ENCODE data around the gene DHRS7B. TPM values are rescaled to one million over a fixed set of nuclear protein-coding genes. Genes with fewer than 3 reads are reported as not detected.

DHRS7B gene
- polyA plus RNA-seq, 1 experiment, result 12.5 TPM

GRCh38 chr17:21161498-21162393 lies 35.0 kb downstream of the DHRS7B start:
- H3K4me3 ChIP-seq (ENCODE audit: low read depth, low read length), result no peak overlapping the region
- H3K9me3 ChIP-seq (ENCODE audit: control insufficient read depth, insufficient read depth, low read length), result no peaks in the 10 kb centered on the region
- DNase-seq (ENCODE audit: low read depth, low spot score), result no peak
- no peak overlapping the region for H3K27ac ChIP-seq (ENCODE audit: low read depth, low read length)
- no peaks in the 10 kb centered on the region for H3K27me3 ChIP-seq (ENCODE audit: control insufficient read depth, insufficient read depth, low read length)
- TF ChIP-seq, protein P1, sequence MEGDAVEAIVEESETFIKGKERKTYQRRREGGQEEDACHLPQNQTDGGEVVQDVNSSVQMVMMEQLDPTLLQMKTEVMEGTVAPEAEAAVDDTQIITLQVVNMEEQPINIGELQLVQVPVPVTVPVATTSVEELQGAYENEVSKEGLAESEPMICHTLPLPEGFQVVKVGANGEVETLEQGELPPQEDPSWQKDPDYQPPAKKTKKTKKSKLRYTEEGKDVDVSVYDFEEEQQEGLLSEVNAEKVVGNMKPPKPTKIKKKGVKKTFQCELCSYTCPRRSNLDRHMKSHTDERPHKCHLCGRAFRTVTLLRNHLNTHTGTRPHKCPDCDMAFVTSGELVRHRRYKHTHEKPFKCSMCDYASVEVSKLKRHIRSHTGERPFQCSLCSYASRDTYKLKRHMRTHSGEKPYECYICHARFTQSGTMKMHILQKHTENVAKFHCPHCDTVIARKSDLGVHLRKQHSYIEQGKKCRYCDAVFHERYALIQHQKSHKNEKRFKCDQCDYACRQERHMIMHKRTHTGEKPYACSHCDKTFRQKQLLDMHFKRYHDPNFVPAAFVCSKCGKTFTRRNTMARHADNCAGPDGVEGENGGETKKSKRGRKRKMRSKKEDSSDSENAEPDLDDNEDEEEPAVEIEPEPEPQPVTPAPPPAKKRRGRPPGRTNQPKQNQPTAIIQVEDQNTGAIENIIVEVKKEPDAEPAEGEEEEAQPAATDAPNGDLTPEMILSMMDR (IDR thresholded peaks at IDR 0.05; ENCODE audit: low read depth, low read length), result no peak
- CTCF ChIA-PET, result interaction anchor here (1.7 kb wide), 1 partner anchor 42 kb away, joined by 7 read pairs; no protein-coding TSS in a partner anchor
- POLR2A ChIA-PET, result no interaction called here

DNA sequence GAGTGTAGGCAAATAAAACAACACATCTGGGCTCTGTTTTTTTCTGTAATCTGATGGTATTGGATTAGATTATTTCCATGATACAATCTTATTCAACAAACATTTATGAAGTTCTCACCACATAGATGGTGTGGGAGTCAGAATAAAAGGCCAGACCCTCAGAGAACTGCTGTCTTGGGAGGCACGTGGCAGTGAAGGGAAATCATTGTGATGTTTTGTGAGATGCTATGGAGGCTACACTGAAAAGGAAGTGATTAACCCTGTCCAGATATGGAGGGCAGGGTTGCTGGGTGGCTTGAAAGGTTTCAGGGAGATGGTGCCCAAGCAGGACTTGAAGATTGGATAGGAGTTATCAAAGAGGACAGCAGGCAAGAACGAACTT lies 35.6 kb downstream of the DHRS7B start:
- CTCF ChIA-PET, result no interaction called here
- Histone ChIP-seq H3K27me3 (ENCODE audit: control insufficient read depth, insufficient read depth, low read length) (no peaks in the 10 kb centered on the region), H3K27ac (ENCODE audit: low read depth, low read length) (peak overlapping the region; percentile 73), H3K4me3 (ENCODE audit: low read depth, low read length) (no peak overlapping the region), H3K9me3 (ENCODE audit: control insufficient read depth, insufficient read depth, low read length) (no peaks in the 10 kb centered on the region)
- TF ChIP-seq, protein P1 (IDR thresholded peaks at IDR 0.05; ENCODE audit: low read depth, low read length), result no peak
- POLR2A ChIA-PET, result no interaction called here
- DNase-seq (ENCODE audit: low read depth, low spot score), result no peak

GRCh38 chr17:21163101-21163500 lies 36.3 kb downstream of the DHRS7B start:
- Histone ChIP-seq H3K9me3 (ENCODE audit: control insufficient read depth, insufficient read depth, low read length) (no peaks in the 10 kb centered on the region), H3K27ac (ENCODE audit: low read depth, low read length) (no peak overlapping the region), H3K27me3 (ENCODE audit: control insufficient read depth, insufficient read depth, low read length) (no peaks in the 10 kb centered on the region), H3K4me3 (ENCODE audit: low read depth, low read length) (no peak overlapping the region)
- no peak for DNase-seq (ENCODE audit: low read depth, low spot score)
- TF ChIP-seq, protein P1 (IDR thresholded peaks at IDR 0.05; ENCODE audit: low read depth, low read length), result 0 out of 2 replicates have a peak, but pooled peaks have one; percentile 2
- ChIA-PET CTCF (interaction anchor here (0.6 to 1.4 kb wide), 4 partner anchors 10 to 77 kb away, joined by 3 to 7 read pairs (median 4); no protein-coding TSS in a partner anchor), POLR2A (no interaction called here)

DNA sequence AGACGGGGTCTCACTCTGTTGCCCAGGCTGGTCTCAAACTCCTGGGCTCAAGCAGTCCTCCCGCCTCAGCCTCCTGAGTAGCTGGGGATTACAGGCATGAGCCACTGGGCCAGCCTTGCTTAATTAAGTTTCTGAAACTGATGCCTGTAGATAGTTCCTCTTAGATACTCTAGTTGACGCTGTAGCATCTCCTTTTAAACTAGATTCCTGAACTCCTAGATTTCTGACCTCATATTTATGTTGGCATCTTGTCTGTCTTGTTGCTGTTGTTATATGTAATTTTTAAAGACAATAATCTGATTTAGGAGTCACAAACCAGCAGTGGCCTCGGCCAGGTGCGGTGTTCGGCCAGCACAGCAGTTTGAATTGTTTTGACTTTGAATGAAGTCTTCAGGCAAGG lies 37.5 kb downstream of the DHRS7B start:
- no peak overlapping the region for H3K4me3 ChIP-seq (ENCODE audit: low read depth, low read length)
- TF ChIP-seq, protein P1 (IDR thresholded peaks at IDR 0.05; ENCODE audit: low read depth, low read length), result no peak
- no peaks in the 10 kb centered on the region for H3K9me3 ChIP-seq (ENCODE audit: control insufficient read depth, insufficient read depth, low read length)
- H3K27me3 ChIP-seq (ENCODE audit: control insufficient read depth, insufficient read depth, low read length), result no peaks in the 10 kb centered on the region
- POLR2A ChIA-PET, result no interaction called here
- H3K27ac ChIP-seq (ENCODE audit: low read depth, low read length), result no peak overlapping the region
- DNase-seq (ENCODE audit: low read depth, low spot score), result no peak
- CTCF ChIA-PET, result interaction anchor here (0.6 to 1.4 kb wide), 3 partner anchors 9 to 98 kb away, joined by 3 to 7 read pairs (median 4); no protein-coding TSS in a partner anchor

DNA sequence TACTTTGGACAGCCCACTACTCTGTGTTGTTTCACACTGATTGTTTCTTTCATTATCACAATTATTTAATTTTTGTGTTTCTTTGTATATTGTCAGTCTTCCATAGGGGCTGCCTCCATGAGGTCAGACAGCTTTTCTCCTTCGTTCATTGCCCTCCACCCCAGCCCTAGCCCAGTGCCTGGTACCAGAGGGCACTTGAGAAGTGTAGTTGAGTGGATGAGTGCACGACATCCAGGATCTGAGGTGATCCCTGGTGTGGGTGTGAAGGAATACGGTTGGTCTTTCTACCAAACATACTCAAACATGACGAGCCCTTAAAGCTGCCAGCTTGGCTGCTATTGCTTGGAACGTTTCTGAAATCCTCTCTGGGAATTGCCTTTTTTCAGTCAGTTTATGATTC lies 37.9 kb downstream of the DHRS7B start:
- Histone ChIP-seq H3K27me3 (ENCODE audit: control insufficient read depth, insufficient read depth, low read length) (no peaks in the 10 kb centered on the region), H3K9me3 (ENCODE audit: control insufficient read depth, insufficient read depth, low read length) (no peaks in the 10 kb centered on the region; the same call in 1 of the 2 replicates), H3K27ac (ENCODE audit: low read depth, low read length) (no peak overlapping the region), H3K4me3 (ENCODE audit: low read depth, low read length) (no peak overlapping the region)
- ChIA-PET CTCF (no interaction called here), POLR2A (no interaction called here)
- TF ChIP-seq, protein P1 (IDR thresholded peaks at IDR 0.05; ENCODE audit: low read depth, low read length), result no peak
- DNase-seq (ENCODE audit: low read depth, low spot score), result no peak
